ENCODE measurements around the gene APH1B. TPM values are rescaled to one million over a fixed set of nuclear protein-coding genes. Genes with fewer than 3 reads are reported as not detected.

The APH1B gene
- total and polyA plus RNA-seq, 10 donors = 8.7 to 51.5 (median 30.2) TPM

DNA sequence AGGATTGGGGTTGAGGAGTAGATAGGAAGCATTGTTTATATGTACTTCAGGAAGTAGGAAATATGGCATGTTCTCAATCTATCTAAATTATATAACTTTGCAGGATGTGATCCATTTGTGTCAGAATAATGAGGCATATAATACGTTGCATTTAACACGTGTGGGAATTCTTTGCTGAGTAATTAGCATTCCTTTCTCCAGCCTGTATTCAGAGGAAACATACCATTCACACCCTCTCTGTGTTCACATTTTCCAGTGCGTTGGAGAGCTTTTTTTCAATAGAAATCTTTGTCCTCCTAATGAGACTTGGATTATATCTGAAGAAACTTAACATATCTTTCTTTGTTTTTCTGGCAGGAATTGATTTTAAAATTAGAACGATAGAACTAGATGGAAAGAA is 33.0 kb upstream of the APH1B start:
- WGBS, 5 donors = 61 to 79% (median 70%) methylated on average over 4 of the region's 4 CpGs

DNA sequence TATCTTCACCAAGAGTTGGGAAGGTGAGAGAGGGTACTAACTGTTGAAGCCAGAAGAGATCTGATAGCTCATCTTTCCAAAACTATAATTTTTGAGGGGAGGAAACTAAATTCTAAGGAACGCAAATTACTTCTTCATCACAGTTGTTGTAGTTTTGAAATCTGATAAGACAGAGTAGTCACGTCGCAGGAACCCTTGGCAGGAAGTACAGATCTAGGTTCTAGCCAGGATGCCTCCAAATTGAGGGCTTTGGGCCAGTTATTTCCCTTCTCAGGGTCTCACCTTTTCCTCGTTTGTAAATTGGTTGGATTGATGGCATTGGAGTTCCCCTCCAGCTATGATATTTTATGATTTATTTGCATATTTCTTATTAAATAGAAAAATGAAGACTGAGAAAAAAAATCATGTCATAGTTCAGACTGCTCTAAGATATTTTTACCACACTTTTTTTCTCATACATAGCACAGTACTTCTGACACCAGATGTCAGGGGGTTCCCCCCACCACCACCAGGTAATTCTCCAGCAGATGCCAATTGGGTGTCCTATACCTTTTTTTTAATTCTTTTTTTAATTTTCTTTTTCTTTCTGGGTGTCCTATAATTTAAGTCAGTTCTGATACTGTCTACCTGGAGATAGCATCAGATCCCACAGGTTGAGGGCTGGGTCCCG is 32.3 kb upstream of the APH1B start:
- Histone ChIP-seq H3K36me3 (peaks cover 0 to 52% (median 16%) of the 10 kb centered on the region in 6 donors), H3K27ac (peak overlapping the region in 6 of 8 donors; percentile 11 to 76 (median 48)), H3K9me3 (peaks cover 0 to 5% (median 2%) of the 10 kb centered on the region in 8 donors), H3K27me3 (replicated peaks in 1 of 7) (no peaks in the 10 kb centered on the region), H3K4me1 (peaks cover 19 to 85% (median 38%) of the 10 kb centered on the region in 6 donors), H3K4me3 (no peak overlapping the region)
- TF ChIP-seq POLR2A (IDR thresholded peaks at IDR 0.05) (no peak), POLR2AphosphoS5 (IDR thresholded peaks at IDR 0.05) (no peak)
- TF ChIP-seq, protein P1, sequence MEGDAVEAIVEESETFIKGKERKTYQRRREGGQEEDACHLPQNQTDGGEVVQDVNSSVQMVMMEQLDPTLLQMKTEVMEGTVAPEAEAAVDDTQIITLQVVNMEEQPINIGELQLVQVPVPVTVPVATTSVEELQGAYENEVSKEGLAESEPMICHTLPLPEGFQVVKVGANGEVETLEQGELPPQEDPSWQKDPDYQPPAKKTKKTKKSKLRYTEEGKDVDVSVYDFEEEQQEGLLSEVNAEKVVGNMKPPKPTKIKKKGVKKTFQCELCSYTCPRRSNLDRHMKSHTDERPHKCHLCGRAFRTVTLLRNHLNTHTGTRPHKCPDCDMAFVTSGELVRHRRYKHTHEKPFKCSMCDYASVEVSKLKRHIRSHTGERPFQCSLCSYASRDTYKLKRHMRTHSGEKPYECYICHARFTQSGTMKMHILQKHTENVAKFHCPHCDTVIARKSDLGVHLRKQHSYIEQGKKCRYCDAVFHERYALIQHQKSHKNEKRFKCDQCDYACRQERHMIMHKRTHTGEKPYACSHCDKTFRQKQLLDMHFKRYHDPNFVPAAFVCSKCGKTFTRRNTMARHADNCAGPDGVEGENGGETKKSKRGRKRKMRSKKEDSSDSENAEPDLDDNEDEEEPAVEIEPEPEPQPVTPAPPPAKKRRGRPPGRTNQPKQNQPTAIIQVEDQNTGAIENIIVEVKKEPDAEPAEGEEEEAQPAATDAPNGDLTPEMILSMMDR (IDR thresholded peaks at IDR 0.05 in 8 of 11, conservative IDR thresholded peaks at IDR 0.05 in 3 of 11) = no peak
- DNase-seq = no peak
- intact Hi-C loops (cut with DNase I; ENCODE audit: low total_unique reads) = no loop called here
- WGBS, 5 donors = 38 to 60% (median 47%) methylated on average over 5 of the region's 5 CpGs

More for the DNA sequence above, 33.0 kb upstream of the APH1B start:
- intact Hi-C loops (cut with DNase I; ENCODE audit: low total_unique reads) = no loop called here
- H3K36me3 ChIP-seq = peaks cover 0 to 45% (median 15%) of the 10 kb centered on the region in 6 donors
- H3K27ac ChIP-seq = peak overlapping the region in 7 of 8 donors; percentile 7 to 76 (median 40)
- no peaks in the 10 kb centered on the region for H3K27me3 ChIP-seq (replicated peaks in 1 of 7)
- TF ChIP-seq POLR2AphosphoS5 (IDR thresholded peaks at IDR 0.05) = no peak
- TF ChIP-seq, protein P1 (IDR thresholded peaks at IDR 0.05 in 8 of 11, conservative IDR thresholded peaks at IDR 0.05 in 3 of 11) = no peak
- TF ChIP-seq POLR2A (IDR thresholded peaks at IDR 0.05) = no peak
- peaks cover 19 to 92% (median 41%) of the 10 kb centered on the region in 6 donors for H3K4me1 ChIP-seq
- peaks cover 0 to 5% (median 2%) of the 10 kb centered on the region in 8 donors for H3K9me3 ChIP-seq
- DNase-seq = no peak
- no peak overlapping the region for H3K4me3 ChIP-seq

DNA sequence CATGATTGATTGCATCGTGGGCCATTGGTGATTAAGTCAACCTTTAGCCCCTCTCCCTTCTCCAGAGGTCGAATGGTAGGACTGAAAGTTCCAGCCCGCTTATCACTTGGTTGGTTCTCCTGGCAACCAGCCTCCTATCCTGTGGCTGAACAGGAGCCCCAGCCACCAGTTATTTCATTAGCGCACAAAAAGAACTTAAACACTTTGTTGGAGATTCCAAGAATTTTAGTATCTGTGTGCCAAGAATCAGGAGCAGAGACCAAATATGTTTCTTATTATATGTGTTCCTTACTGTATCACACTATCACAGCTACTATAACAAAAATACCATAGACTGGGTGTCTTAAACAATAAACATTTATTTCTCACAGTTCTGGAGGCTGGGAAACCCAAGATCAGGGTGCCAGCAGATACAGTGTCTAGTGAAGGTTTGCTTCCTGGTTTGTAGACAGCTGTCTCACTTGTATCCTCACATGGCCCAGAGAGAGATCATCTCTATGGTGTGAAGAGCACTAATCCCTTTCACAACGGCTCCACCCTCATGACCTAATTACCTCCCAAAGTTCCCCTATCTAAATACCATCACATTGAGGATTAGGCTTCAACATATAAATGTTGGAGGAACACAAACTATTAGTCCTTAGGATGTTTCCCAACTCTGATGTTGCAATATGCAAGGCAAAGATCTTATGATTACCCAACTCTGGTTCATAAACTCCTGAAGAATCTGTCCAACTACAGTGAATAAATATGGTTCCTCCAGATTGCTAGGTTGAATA is 30.5 kb upstream of the APH1B start:
- Histone ChIP-seq H3K27ac (peak overlapping the region in 6 of 8 donors; percentile 40 to 76 (median 64)), H3K4me1 (peaks cover 19 to 67% (median 32%) of the 10 kb centered on the region in 6 donors), H3K9me3 (peaks cover 0 to 5% (median 2%) of the 10 kb centered on the region in 8 donors), H3K36me3 (peaks cover 0 to 70% (median 30%) of the 10 kb centered on the region in 6 donors), H3K27me3 (replicated peaks in 1 of 7) (no peaks in the 10 kb centered on the region), H3K4me3 (no peak overlapping the region)
- intact Hi-C loops (cut with DNase I; ENCODE audit: low total_unique reads) = no loop called here
- peak in 1 of 3 donors; percentile 48 for TF ChIP-seq POLR2AphosphoS5 (IDR thresholded peaks at IDR 0.05)
- TF ChIP-seq, protein P1 (IDR thresholded peaks at IDR 0.05 in 8 of 11, conservative IDR thresholded peaks at IDR 0.05 in 3 of 11) = no peak
- WGBS, 5 donors = 79 to 87% (median 80%) methylated on average over 5 of the region's 5 CpGs
- DNase-seq = no peak
